NCI-H774 (cell line): Measurements from ENCODE around the gene GMPR.

Experiments
- DNase-seq: peaks from one replicate; lab custom pipeline; 2025; lab: John Stamatoyannopoulos, UW

Gene GMPR

DNA sequence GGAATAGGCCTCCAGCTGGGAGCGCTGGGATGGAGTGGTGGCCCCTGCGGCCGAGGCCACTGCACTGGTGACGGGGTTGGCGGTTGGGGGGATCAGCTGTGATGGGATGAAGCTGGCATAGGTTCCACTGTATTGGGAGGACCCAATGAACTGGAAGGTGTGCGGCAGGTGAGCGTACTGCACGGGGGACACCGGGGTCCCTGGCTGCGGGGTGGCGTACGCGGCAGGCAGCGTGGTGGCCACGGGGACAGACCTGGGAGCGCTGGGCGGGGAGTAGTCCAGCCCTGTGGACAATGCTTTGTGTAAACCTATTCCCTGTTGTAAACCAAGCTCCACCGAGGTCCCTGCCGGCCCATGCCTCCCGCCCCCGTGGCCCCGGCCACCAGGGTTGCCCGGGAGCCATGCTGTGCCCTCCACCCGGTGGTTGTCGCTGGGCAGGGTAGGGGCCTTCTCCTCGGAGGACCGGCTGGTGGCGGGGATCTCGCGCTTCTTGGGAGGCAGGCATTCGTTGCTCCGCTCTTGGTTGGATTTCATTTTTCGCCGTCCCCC, 89.5 kb downstream of the GMPR start:
- no peak for DNase-seq

DNA sequence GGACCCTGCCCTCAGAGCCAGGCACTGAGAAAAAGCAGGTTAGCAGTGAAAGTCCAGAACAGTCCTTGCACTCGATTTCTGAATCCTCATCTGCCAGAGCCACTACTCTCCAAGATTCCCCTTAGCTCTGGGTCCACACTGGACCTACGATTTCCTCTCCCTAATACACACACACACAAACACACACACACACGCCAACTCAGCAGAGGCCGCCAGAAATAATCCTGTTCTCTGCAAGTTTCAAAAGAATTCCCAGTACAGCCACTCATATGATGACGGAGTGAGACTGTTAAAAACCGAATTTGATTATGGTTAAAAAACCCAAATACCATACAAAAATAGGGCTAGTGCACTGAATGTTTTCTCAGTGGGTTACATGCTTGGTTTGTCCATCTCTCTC, 90.8 kb downstream of the GMPR start:
- DNase-seq, result no peak

DNA sequence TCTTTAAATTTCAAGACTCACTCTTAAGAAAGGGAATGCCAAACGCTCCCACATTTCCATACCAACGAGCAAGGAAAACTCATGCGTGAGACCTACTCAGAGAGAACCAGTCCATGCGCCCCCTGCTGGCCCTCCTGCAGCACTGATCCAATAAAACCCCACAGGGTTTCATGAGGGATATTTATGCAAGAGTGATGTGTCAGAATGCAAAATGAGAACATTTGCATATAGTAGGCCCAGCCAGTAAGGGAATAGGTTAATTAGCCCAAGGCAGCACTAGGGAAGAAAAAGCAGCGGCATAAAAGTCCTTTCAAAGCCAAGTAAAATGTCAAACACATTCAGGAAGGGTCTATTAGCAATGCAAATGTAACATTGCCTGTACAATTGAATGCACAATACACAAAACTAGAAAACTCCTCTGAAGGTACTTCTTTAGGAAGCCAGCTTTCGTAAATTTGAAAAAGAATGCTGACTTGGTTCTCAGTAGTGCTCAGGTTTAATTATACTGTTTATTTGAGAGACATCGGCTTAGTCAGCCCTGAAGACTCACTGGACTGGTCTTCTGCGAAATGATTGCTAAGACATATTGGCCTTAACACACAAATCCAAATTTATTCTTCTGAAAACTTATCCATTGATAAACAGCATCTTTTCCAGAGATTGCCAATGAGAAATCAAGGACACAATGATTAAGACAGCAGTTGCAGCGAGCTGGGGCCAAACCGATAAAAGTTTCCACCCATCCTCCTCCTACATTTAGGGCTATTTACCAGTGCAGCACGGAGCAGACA, 93.2 kb downstream of the GMPR start:
- peak; percentile 61 for DNase-seq

DNA sequence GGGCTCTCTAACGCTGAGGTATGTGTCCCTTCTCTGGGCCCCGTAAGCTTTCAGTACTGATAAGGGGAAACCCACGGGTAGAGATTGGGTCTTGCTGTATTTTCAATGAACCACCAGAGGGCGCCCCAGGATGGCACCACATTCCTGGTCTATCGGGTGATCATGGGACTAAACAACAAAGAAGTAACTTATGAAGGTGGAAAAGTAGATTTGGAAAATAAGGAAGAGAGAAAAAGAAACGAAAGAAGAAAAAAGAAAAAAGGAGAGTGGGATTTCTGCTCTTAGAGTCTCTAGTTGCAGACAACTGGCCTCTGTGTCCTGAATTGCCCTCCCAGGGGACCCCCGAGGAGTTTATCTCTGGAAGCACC, 93.8 kb downstream of the GMPR start:
- peak; percentile 65 for DNase-seq

DNA sequence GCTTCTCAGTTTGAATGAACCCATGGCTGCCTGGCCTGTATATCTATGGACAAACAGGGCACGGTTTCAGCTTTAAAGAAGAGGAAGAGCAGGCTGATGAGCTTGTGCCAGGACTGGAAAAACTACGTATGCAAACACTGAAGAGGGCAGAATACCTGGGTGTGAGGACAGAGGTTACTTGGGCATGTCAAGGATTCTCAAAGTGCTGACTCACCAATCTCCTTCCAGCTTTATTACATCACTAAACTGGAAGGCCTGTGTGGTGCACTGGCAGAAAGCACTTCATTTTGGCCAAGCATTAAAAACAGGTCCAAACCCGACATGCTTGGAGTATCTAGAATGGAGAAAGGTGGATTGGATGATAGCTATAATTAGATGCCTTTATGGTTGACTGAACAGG, 95.2 kb downstream of the GMPR start:
- no peak for DNase-seq

DNA sequence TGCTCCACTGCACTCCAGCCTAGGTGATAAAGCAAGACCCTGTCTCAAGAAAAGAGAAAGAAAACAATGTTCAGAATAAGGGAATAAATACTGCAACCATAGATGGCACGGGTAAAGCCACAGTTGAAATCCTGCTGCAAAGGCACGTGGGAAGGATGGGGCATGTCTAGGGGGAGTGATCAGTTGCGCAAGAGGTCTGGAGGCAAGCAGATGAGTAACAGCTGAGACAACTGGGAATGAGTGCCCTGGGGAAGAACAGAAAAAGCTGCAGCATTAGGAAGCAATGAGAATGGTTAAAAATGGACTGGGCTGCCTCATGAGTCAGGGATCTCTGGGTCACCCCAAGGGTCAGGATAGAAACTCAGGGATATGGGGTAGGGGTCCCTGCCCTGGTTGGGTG, 96.3 kb downstream of the GMPR start:
- DNase-seq, result no peak

DNA sequence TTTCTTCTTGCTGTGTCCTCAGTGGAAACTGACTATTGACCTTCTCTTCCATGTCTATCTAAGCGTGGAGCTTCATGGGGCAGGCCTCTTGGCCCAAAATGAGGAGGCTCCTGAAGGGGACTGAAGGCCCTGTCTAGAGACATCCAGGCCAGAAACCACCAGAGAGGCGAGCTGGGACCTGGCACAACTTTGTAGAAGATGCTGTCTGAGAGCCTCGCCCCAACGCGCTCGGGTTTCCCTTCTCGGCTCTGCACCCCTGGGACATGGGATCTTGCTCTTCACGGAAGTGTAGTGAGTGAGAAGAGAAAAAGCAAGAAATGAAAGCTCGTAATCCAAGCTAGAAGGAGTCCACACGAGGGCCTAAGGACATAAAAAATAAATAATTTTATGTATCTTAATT, 96.8 kb downstream of the GMPR start:
- no peak for DNase-seq

DNA sequence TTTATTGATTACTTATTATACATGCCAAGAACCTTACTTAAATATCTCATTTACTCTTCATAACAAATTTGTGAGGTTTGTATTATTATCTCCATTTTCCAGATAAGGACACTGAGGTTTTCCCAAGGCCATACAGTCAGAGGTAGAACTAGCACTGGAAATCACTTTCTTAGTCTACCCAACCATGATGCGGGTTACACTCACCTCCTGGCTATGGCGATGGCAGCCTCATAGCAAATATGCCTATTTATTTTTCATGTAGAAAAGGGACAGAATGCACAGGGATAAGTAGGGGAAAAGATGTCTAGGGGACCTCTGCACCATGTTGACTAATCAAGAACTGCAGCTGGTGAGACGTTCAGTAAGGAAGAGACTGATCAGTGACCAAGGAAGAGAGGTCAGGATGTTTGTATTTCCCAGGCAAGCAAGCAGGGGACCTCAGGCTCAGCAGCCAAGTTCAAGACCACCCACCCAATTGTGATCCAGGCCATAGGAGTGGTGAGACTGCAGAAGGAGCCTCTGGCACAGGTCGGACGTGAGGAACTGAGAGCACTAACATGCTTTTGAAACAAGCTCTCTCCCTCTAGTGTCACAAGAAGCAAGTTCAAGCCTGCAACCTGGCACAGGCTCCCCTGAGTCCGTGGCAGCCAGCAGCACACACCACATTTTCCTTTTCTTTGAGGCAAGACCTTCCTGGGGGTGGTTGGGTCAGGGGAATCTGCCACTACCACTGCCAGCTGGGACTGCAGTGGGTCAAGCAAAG, 97.8 kb downstream of the GMPR start:
- no peak for DNase-seq

DNA sequence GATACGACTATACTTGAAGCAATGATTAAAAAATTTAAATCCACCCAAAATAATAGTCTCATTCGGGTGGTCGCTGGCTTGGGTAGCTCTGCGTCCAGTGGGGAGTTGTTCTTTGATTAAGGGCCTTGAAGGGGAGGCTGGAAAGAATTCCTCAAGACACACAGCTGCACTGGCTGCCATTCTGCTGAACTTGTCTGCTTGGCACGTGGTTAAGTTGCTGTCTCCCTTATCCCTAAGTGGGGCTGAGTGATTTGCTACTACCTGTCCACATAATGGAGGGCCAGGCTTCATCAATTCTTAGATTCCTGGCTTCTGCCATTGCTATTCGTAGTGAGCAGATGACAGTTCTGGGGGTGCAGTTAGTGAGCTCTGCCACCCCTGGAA, 98.5 kb downstream of the GMPR start:
- DNase-seq, result no peak

DNA sequence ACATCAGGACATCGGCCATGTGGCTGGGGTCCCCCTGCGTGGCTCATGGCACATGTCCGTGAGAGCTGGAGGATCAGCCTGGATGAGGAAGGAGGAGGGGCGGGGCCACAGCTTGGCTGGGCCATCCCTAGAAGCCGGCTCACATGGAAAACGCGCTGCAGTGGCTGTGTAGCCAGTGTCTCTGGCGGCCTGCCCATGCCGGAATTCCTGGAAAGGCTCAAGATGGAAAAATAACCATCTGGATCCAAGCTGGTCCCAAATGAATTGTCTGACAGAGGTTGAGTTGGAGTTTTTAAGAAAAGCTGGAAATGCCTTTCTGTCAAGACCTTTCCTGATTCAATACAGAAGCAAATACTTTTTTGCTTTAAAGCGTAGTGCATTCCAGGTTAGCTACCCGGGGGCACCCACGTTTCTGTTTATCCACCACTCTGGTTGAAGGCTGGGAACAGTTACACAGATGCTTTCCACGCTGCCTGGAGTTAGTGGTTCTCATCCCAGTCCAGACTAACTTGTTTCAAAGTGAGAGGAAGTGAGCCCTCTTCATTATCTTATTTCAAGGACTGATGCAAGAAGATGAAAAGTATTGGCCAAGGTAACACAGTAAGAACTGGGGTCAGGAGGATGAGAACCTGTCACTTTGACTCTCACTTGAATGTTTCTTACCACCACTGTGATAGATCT, 99.0 kb downstream of the GMPR start:
- DNase-seq, result no peak

DNA sequence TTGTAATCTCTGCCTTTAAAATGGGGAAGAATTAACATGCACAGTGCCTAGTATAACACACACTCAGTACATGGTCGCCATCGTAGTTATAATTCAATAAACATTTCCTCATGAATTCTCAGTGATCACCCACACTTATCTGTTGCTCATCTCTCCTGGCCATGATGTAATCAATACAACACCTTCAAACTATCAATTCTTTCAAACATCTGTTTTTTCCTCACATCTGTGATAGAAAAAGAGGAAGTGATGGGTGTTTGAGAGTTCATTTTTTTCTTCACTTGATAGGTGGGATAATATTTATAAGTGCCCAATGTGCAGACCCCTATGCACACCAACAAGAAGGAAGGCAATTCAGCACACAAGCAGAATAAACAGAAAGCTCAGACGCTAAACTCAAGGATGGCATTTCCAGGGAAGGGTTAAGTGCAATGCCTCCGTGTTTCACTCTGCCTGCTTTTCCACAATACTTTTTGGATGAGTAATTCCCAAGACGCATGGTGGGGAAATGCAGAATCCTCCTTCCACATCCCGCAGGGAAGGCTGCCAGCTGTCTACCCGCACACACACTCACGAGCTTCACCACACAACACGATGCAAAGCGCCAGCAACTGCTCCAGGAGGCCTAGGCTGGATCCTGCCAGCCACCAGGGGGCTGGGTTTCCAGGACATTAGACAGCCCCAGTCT, 100.3 kb downstream of the GMPR start:
- DNase-seq, result no peak

DNA sequence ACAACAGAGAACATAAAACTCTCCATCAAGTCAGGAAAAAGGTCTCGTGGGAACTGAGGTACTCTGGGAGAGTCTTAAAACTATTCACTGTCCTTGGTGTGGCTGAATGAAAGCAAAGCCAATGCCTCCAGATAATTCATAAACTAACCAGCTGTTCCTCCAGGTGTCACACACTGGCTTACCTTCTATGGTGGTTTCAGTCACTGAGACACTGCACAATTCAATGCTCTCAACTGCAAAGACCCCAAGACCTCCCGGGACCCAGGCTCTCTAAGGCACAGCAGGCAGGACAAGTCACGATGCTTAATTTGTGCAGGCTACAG, 100.8 kb downstream of the GMPR start:
- no peak for DNase-seq

DNA sequence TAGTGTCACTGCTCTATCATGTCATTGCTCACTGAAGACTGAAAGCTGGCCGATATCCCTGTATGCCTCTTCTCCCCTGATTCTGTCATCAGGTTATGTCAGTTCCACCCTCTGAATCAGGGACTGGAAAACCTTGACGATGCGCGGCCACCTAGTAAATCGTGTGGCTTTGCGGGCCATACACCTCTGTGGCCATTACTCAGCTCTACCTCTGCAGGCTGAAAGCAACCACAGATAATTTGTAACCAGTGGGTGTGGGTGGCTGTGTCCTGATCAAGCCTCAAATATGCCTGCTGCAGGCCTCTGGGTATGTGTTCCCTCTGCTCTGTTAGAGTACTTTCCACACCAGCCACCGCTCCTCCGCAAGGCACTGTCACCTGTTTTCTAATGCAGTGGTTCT, 105.2 kb downstream of the GMPR start:
- no peak for DNase-seq

DNA sequence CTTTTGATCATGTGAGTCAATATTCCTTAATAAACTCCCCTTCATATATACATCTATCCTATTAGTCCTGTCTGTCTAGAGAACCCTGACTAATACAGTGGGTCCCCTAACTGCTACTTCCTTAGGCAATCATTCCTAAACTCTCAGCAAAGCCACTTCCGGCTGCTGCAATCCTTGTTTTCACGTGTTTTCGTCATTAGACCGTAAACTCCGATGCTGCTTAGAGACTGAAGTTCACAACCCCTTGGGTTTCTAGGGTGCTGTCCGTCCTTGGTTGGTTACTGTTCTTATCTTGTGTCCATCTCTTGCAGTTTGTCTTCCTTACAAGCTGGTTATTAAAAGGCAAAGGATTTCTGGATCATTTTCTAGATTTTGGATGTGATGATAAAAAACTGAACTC, 106.4 kb downstream of the GMPR start:
- DNase-seq, result no peak
